ENCODE measurements around the gene SYT2. TPM values are rescaled to one million over a fixed set of nuclear protein-coding genes. Genes with fewer than 3 reads are reported as not detected.
"Not testable (repeated sequence)": the region's sequence is repeated elsewhere in the genome, so short reads cannot be mapped to it uniquely, and the experiment has no call there.

Gene SYT2
- total and polyA plus RNA-seq, 11 donors: 0.03 to 0.09 (median 0.06) TPM; not detected in 6

GRCh38 chr1:202616355-202616915, 93.8 kb downstream of the SYT2 start:
- Histone ChIP-seq H3K4me3 (no peak overlapping the region), H3K9me3 (no peaks in the 10 kb centered on the region), H3K27ac (peak overlapping the region in 6 of 12 donors; percentile 63 to 87 (median 70)), H3K4me1 (peaks cover 4 to 54% (median 28%) of the 10 kb centered on the region in 12 donors), H3K36me3 (peaks cover 0 to 3% (median 0%) of the 10 kb centered on the region in 9 donors), H3K27me3 (peaks cover 0 to 57% (median 0%) of the 10 kb centered on the region in 9 donors)
- 85 to 92% (median 88%) methylated on average over 13 of the region's 13 CpGs for WGBS, 4 donors
- peak in 1 of 5 donors; percentile 43 for DNase-seq
- intact Hi-C loops (cut with DNase I): no loop called here
- ATAC-seq: no peak
- no peak for TF ChIP-seq POLR2A (IDR thresholded peaks at IDR 0.05)
- TF ChIP-seq, protein P1, sequence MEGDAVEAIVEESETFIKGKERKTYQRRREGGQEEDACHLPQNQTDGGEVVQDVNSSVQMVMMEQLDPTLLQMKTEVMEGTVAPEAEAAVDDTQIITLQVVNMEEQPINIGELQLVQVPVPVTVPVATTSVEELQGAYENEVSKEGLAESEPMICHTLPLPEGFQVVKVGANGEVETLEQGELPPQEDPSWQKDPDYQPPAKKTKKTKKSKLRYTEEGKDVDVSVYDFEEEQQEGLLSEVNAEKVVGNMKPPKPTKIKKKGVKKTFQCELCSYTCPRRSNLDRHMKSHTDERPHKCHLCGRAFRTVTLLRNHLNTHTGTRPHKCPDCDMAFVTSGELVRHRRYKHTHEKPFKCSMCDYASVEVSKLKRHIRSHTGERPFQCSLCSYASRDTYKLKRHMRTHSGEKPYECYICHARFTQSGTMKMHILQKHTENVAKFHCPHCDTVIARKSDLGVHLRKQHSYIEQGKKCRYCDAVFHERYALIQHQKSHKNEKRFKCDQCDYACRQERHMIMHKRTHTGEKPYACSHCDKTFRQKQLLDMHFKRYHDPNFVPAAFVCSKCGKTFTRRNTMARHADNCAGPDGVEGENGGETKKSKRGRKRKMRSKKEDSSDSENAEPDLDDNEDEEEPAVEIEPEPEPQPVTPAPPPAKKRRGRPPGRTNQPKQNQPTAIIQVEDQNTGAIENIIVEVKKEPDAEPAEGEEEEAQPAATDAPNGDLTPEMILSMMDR (IDR thresholded peaks at IDR 0.05): no peak

GRCh38 chr1:202615501-202616354, 94.5 kb downstream of the SYT2 start:
- no peak overlapping the region for H3K4me3 ChIP-seq
- peak overlapping the region in 11 of 12 donors; percentile 4 to 89 (median 69) for H3K27ac ChIP-seq
- no peaks in the 10 kb centered on the region for H3K9me3 ChIP-seq
- TF ChIP-seq, protein P1 (IDR thresholded peaks at IDR 0.05): no peak
- TF ChIP-seq POLR2A (IDR thresholded peaks at IDR 0.05): no peak
- peaks cover 0 to 50% (median 0%) of the 10 kb centered on the region in 9 donors for H3K27me3 ChIP-seq
- intact Hi-C loops (cut with DNase I): no loop called here
- H3K36me3 ChIP-seq: peaks cover 0 to 6% (median 0%) of the 10 kb centered on the region in 9 donors
- 28 to 37% (median 30%) methylated on average over 11 of the region's 11 CpGs for WGBS, 4 donors
- ATAC-seq (peak; percentile 65 to 87 (median 84)), DNase-seq (peak; percentile 38 to 66 (median 55))
- peaks cover 4 to 54% (median 28%) of the 10 kb centered on the region in 12 donors for H3K4me1 ChIP-seq

- H3K4me3 ChIP-seq; H3K36me3 ChIP-seq; intact Hi-C loops (cut with DNase I); H3K9me3 ChIP-seq; DNase-seq: not testable (repeated sequence)
- WGBS, 4 donors: 41 to 67% (median 45%) methylated on average over 1 of the region's 1 CpG
- Histone ChIP-seq H3K27ac (peak overlapping the region in 11 of 12 donors; percentile 4 to 89 (median 69)), H3K4me1 (peaks cover 4 to 54% (median 28%) of the 10 kb centered on the region in 12 donors), H3K27me3 (peaks cover 0 to 45% (median 0%) of the 10 kb centered on the region in 9 donors)
- ATAC-seq: peak in 3 of 4 donors; percentile 19 to 21 (median 20)
These were observed 95.1 kb downstream of the SYT2 start for GRCh38 chr1:202615208-202615500.

GRCh38 chr1:202614363-202615207, 95.7 kb downstream of the SYT2 start:
- DNase-seq: not testable (repeated sequence)

More at GRCh38 chr1:202614363-202615207, 95.7 kb downstream of the SYT2 start:
- 77 to 84% (median 80%) methylated on average over 11 of the region's 11 CpGs for WGBS, 4 donors
- H3K4me3 ChIP-seq; H3K9me3 ChIP-seq; ATAC-seq; intact Hi-C loops (cut with DNase I); H3K36me3 ChIP-seq: not testable (repeated sequence)
- Histone ChIP-seq H3K27ac (peak overlapping the region in 10 of 12 donors; percentile 4 to 89 (median 70)), H3K27me3 (peaks cover 0 to 41% (median 0%) of the 10 kb centered on the region in 9 donors), H3K4me1 (peaks cover 4 to 53% (median 28%) of the 10 kb centered on the region in 12 donors)
- TF ChIP-seq, protein P1 (IDR thresholded peaks at IDR 0.05): peak in 3 of 12 donors; percentile 15 to 29 (median 24)

Data from heart left ventricle (tissue), 16 donors.